ENCODE data around the gene NPY.

Gene NPY

DNA sequence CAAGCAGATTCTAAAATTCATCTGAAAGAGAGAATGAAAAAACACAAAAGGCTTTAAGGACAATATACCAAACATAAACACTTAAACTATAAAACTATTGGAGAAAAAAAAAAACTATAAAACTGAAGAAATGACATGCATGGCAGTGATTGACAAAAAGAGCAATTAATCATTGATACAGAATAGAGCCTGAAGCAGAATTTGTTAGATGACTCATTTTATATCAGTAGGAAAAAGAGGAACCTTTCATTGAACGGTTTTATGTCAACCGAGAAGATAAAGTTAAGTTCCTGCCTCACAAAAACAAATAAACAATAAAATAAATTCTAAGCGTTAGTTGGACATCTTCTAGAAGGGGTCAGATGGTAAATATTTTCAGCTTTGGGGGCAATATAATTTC, 23.3 kb downstream of the NPY start:
- Histone ChIP-seq H2AK5ac (ENCODE audit: low read length, severe bottlenecking) (no peak overlapping the region), H3K9me3 (ENCODE audit: control insufficient read depth, low read length) (no peaks in the 10 kb centered on the region), H2AFZ (ENCODE audit: low read depth, low read length) (no peak overlapping the region), H3K27me3 (ENCODE audit: control insufficient read depth in 1 of 2, insufficient read depth in 1 of 2, low read length in 2 of 2) (no peaks in the 10 kb centered on the region), H3K14ac (ENCODE audit: low read length in 2 of 2) (no peak overlapping the region), H4K91ac (ENCODE audit: low read length) (no peak overlapping the region), H3K4me1 (ENCODE audit: control insufficient read depth, insufficient read depth, low read depth, low read length) (no peaks in the 10 kb centered on the region), H2BK12ac (ENCODE audit: low read length in 2 of 2) (no peak overlapping the region), H3K79me1 (replicated peaks; ENCODE audit: low read length, poor library complexity, severe bottlenecking) (no peaks in the 10 kb centered on the region), H2BK5ac (ENCODE audit: low read depth, low read length, poor library complexity, severe bottlenecking) (no peak overlapping the region), H3K9ac (ENCODE audit: low read length) (no peak overlapping the region), H3K36me3 (ENCODE audit: control insufficient read depth in 1 of 2, insufficient read depth in 2 of 2, low read depth in 1 of 2, low read length in 2 of 2) (no peaks in the 10 kb centered on the region), H2BK15ac (ENCODE audit: low read depth, poor library complexity, severe bottlenecking) (no peak overlapping the region), H3K18ac (ENCODE audit: low read depth in 1 of 2, low read length in 2 of 2) (no peak overlapping the region), H3K4me2 (ENCODE audit: low read length, poor library complexity, severe bottlenecking) (no peak overlapping the region), H3K4me3 (ENCODE audit: insufficient read depth in 1 of 2, low read depth in 1 of 2, low read length in 2 of 2) (no peak overlapping the region), H4K8ac (ENCODE audit: low read length) (no peak overlapping the region), H3K27ac (ENCODE audit: low read length, poor library complexity, severe bottlenecking) (no peak overlapping the region), H3K23ac (ENCODE audit: low read length in 2 of 2) (no peak overlapping the region), H3K4ac (ENCODE audit: low read depth in 1 of 2, low read length in 2 of 2) (no peak overlapping the region), H2BK120ac (ENCODE audit: low read depth, low read length) (no peak overlapping the region)
- no CpG with 5 or more reads among the region's 3 CpGs for WGBS
- no peak for DNase-seq

DNA sequence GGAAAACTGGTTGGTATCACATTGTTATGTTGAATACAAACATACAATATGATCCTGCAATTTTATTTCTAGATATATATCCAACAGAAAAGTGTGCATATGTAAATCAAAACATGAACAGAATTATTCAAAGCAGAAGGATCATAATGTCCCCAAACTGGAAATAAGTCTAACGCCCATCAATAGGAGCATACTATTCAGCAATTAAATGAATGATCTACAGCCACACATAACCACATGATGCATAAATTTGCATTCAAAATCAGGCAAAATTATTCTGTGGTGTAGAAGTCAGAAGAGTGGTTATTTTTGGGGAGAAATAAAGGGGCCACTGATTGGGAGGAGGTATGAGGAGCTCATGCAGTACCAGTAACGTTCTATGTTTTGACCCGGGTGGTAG, 28.6 kb downstream of the NPY start:
- no peaks in the 10 kb centered on the region for H3K27me3 ChIP-seq (ENCODE audit: control insufficient read depth in 1 of 2, insufficient read depth in 1 of 2, low read length in 2 of 2)
- H3K4ac ChIP-seq (ENCODE audit: low read depth in 1 of 2, low read length in 2 of 2), result no peak overlapping the region
- no peaks in the 10 kb centered on the region for H3K4me1 ChIP-seq (ENCODE audit: control insufficient read depth, insufficient read depth, low read depth, low read length)
- H3K23ac ChIP-seq (ENCODE audit: low read length in 2 of 2), result no peak overlapping the region
- WGBS, result 100% methylated on average over 2 of the region's 3 CpGs
- no peak overlapping the region for H3K9ac ChIP-seq (ENCODE audit: low read length)
- H3K4me3 ChIP-seq (ENCODE audit: insufficient read depth in 1 of 2, low read depth in 1 of 2, low read length in 2 of 2), result no peak overlapping the region
- H3K4me2 ChIP-seq (ENCODE audit: low read length, poor library complexity, severe bottlenecking), result no peak overlapping the region
- no peak overlapping the region for H2AFZ ChIP-seq (ENCODE audit: low read depth, low read length)
- no peaks in the 10 kb centered on the region for H3K9me3 ChIP-seq (ENCODE audit: control insufficient read depth, low read length)
- no peak overlapping the region for H2BK15ac ChIP-seq (ENCODE audit: low read depth, poor library complexity, severe bottlenecking)
- no peak overlapping the region for H2BK12ac ChIP-seq (ENCODE audit: low read length in 2 of 2)
- no peak overlapping the region for H3K18ac ChIP-seq (ENCODE audit: low read depth in 1 of 2, low read length in 2 of 2)
- H2BK5ac ChIP-seq (ENCODE audit: low read depth, low read length, poor library complexity, severe bottlenecking), result no peak overlapping the region
- no peak for DNase-seq
- H4K91ac ChIP-seq (ENCODE audit: low read length), result no peak overlapping the region
- no peak overlapping the region for H2AK5ac ChIP-seq (ENCODE audit: low read length, severe bottlenecking)
- H3K79me1 ChIP-seq (replicated peaks; ENCODE audit: low read length, poor library complexity, severe bottlenecking), result no peaks in the 10 kb centered on the region
- no peak overlapping the region for H3K27ac ChIP-seq (ENCODE audit: low read length, poor library complexity, severe bottlenecking)
- no peaks in the 10 kb centered on the region for H3K36me3 ChIP-seq (ENCODE audit: control insufficient read depth in 1 of 2, insufficient read depth in 2 of 2, low read depth in 1 of 2, low read length in 2 of 2)
- no peak overlapping the region for H2BK120ac ChIP-seq (ENCODE audit: low read depth, low read length)
- H4K8ac ChIP-seq (ENCODE audit: low read length), result no peak overlapping the region
- no peak overlapping the region for H3K14ac ChIP-seq (ENCODE audit: low read length in 2 of 2)

DNA sequence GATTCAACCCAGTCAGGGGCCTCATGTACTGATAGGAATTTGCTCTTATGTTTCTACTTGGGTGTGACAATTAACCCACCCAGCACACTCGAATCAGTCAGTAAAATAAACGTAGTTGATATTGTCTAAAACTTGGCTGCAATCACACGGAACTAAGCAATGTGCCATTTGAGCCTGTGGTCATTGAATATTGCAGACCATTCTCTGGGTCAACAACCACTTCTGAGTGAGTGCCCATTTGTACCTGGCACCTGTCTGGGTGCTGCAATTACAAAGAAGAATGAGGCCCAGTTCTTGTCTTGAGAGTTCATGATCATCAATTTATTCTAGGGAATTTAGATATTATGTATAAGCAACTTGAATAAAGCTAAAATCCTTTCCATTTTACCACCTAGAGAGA, 29.8 kb downstream of the NPY start:
- Histone ChIP-seq H3K9me3 (ENCODE audit: control insufficient read depth, low read length) (no peaks in the 10 kb centered on the region), H2AFZ (ENCODE audit: low read depth, low read length) (no peak overlapping the region), H2BK120ac (ENCODE audit: low read depth, low read length) (no peak overlapping the region), H3K4me1 (ENCODE audit: control insufficient read depth, insufficient read depth, low read depth, low read length) (no peaks in the 10 kb centered on the region), H3K4me3 (ENCODE audit: insufficient read depth in 1 of 2, low read depth in 1 of 2, low read length in 2 of 2) (no peak overlapping the region), H2BK12ac (ENCODE audit: low read length in 2 of 2) (no peak overlapping the region), H4K91ac (ENCODE audit: low read length) (no peak overlapping the region), H3K9ac (ENCODE audit: low read length) (no peak overlapping the region), H2BK15ac (ENCODE audit: low read depth, poor library complexity, severe bottlenecking) (no peak overlapping the region), H3K79me1 (replicated peaks; ENCODE audit: low read length, poor library complexity, severe bottlenecking) (no peaks in the 10 kb centered on the region), H2AK5ac (ENCODE audit: low read length, severe bottlenecking) (no peak overlapping the region), H3K18ac (ENCODE audit: low read depth in 1 of 2, low read length in 2 of 2) (no peak overlapping the region), H2BK5ac (ENCODE audit: low read depth, low read length, poor library complexity, severe bottlenecking) (no peak overlapping the region), H3K4me2 (ENCODE audit: low read length, poor library complexity, severe bottlenecking) (no peak overlapping the region), H3K36me3 (ENCODE audit: control insufficient read depth in 1 of 2, insufficient read depth in 2 of 2, low read depth in 1 of 2, low read length in 2 of 2) (no peaks in the 10 kb centered on the region), H3K4ac (ENCODE audit: low read depth in 1 of 2, low read length in 2 of 2) (no peak overlapping the region), H3K27ac (ENCODE audit: low read length, poor library complexity, severe bottlenecking) (no peak overlapping the region), H3K23ac (ENCODE audit: low read length in 2 of 2) (no peak overlapping the region), H3K27me3 (ENCODE audit: control insufficient read depth in 1 of 2, insufficient read depth in 1 of 2, low read length in 2 of 2) (peaks cover 0 to 1% of the 10 kb centered on the region in 2 experiments), H3K14ac (ENCODE audit: low read length in 2 of 2) (no peak overlapping the region), H4K8ac (ENCODE audit: low read length) (no peak overlapping the region)
- WGBS, result 42% methylated on average over 3 of the region's 3 CpGs
- DNase-seq, result no peak

DNA sequence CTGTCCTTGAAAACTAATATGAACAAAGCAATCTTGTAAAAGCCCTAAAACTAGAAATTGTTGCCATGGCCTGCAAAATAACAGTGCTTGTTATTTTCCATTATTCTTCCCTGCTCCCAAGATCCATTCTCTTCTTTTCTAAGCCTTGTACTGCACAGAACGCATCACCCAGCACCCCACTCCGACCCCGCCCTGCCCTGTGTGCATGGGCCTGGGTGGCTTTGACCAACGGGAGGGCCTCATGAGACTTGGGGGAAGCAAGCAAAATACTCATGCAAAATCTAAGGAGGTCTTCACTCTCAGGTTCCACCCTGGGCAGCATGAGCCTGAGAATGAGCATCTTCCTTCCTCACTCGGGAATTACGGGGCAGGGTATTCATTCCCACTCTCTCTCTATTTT, 32.4 kb downstream of the NPY start:
- WGBS, result 94% methylated on average over 6 of the region's 6 CpGs
- H3K36me3 ChIP-seq (ENCODE audit: control insufficient read depth in 1 of 2, insufficient read depth in 2 of 2, low read depth in 1 of 2, low read length in 2 of 2), result no peaks in the 10 kb centered on the region

More for the DNA sequence above, 32.4 kb downstream of the NPY start:
- H2BK15ac ChIP-seq (ENCODE audit: low read depth, poor library complexity, severe bottlenecking), result no peak overlapping the region
- no peak overlapping the region for H3K18ac ChIP-seq (ENCODE audit: low read depth in 1 of 2, low read length in 2 of 2)
- H2BK5ac ChIP-seq (ENCODE audit: low read depth, low read length, poor library complexity, severe bottlenecking), result no peak overlapping the region
- H3K4me2 ChIP-seq (ENCODE audit: low read length, poor library complexity, severe bottlenecking), result no peak overlapping the region
- no peak overlapping the region for H3K23ac ChIP-seq (ENCODE audit: low read length in 2 of 2)
- no peak overlapping the region for H3K27ac ChIP-seq (ENCODE audit: low read length, poor library complexity, severe bottlenecking)
- H3K27me3 ChIP-seq (ENCODE audit: control insufficient read depth in 1 of 2, insufficient read depth in 1 of 2, low read length in 2 of 2), result peaks cover 0 to 6% of the 10 kb centered on the region in 2 experiments
- no peak overlapping the region for H2AFZ ChIP-seq (ENCODE audit: low read depth, low read length)
- no peak overlapping the region for H2AK5ac ChIP-seq (ENCODE audit: low read length, severe bottlenecking)
- H3K79me1 ChIP-seq (replicated peaks; ENCODE audit: low read length, poor library complexity, severe bottlenecking), result no peaks in the 10 kb centered on the region
- no peak overlapping the region for H3K14ac ChIP-seq (ENCODE audit: low read length in 2 of 2)
- no peak overlapping the region for H3K4me3 ChIP-seq (ENCODE audit: insufficient read depth in 1 of 2, low read depth in 1 of 2, low read length in 2 of 2)
- no peak overlapping the region for H2BK12ac ChIP-seq (ENCODE audit: low read length in 2 of 2)
- H2BK120ac ChIP-seq (ENCODE audit: low read depth, low read length), result no peak overlapping the region
- DNase-seq, result no peak
- no peaks in the 10 kb centered on the region for H3K4me1 ChIP-seq (ENCODE audit: control insufficient read depth, insufficient read depth, low read depth, low read length)
- H4K8ac ChIP-seq (ENCODE audit: low read length), result no peak overlapping the region
- no peak overlapping the region for H3K4ac ChIP-seq (ENCODE audit: low read depth in 1 of 2, low read length in 2 of 2)
- no peak overlapping the region for H3K9ac ChIP-seq (ENCODE audit: low read length)
- no peak overlapping the region for H4K91ac ChIP-seq (ENCODE audit: low read length)
- H3K9me3 ChIP-seq (ENCODE audit: control insufficient read depth, low read length), result no peaks in the 10 kb centered on the region

Data from mesenchymal stem cell (in vitro differentiated cells and primary cell).